Thoracic aorta (tissue), 2 donors: ENCODE data around the gene POC1A. TPM values are rescaled to one million over a fixed set of nuclear protein-coding genes. Genes with fewer than 3 reads are reported as not detected.

Experiments used
- ATAC-seq: fragments of 150-250 bp; one replicate; pipeline ENCODE4 v1.8.0; 2017; ENCODE audit warnings: low read depth; ENCODE audit not compliant: insufficient number of reproducible peaks, low FRiP score
- DNase-seq: peaks from one replicate; pipeline ENCODE4 v3.0.0-alpha.2; 2020; ENCODE audit warnings: low spot score
- H3K27ac ChIP-seq, 2 donors: fragments of 200-600 bp; sonication (generic); 1 replicate in 1 of 2; 2 replicates in 1 of 2; pipeline ENCODE4 v1.5.1; 2016; ENCODE audit warnings: mild to moderate bottlenecking in 2 of 2, moderate library complexity in 2 of 2
- H3K27me3 ChIP-seq: fragments of 200-600 bp; sonication (generic); replicated peaks from 2 replicates; pipeline ENCODE4 v1.6.0; 2016; ENCODE audit warnings: mild to moderate bottlenecking; ENCODE audit not compliant: insufficient read depth
- H3K36me3 ChIP-seq: fragments of 200-600 bp; sonication (generic); one replicate; pipeline ENCODE4 v1.5.1; 2016
- H3K4me1 ChIP-seq, 2 donors: fragments of 200-600 bp; sonication (generic); 1 replicate in 1 of 2; 2 replicates in 1 of 2; pipeline versions ENCODE4 v1.5.1 to v1.6.0; 2016; ENCODE audit warnings: low read depth in 2 of 2, mild to moderate bottlenecking in 1 of 2; ENCODE audit not compliant: control insufficient read depth in 1 of 2
- H3K4me3 ChIP-seq: fragments of 200-600 bp; sonication (generic); 2 replicates; pipeline ENCODE4 v1.5.1; 2016; ENCODE audit warnings: mild to moderate bottlenecking
- H3K9me3 ChIP-seq: fragments of 200-600 bp; sonication (generic); 2 replicates; pipeline ENCODE4 v1.5.1; 2016
- CTCF ChIP-seq: fragments of 200-600 bp; sonication (generic); IDR thresholded peaks from one replicate; pipeline ENCODE4 v1.5.1; 2019; ENCODE audit warnings: antibody characterized with exemption
- total RNA-seq, 2 donors: library from RNA; depleted of rRNA; stranded (reverse); fragments of >200 nt; gene quantifications; one replicate each; pipeline versions ENCODE4 v1.1.0 to v1.2.3, GENCODE V29; 2016

POC1A gene
- total RNA-seq, 2 donors from 2014 or later = 8.1 TPM; not detected in 1

- Histone ChIP-seq H3K9me3 (no peaks in the 10 kb centered on the region), H3K27me3 (no peaks in the 10 kb centered on the region), H3K4me1 (peaks cover 43 to 76% of the 10 kb centered on the region in 2 donors), H3K4me3 (peak overlapping the region; percentile 97), H3K36me3 (peaks cover 35% of the 10 kb centered on the region), H3K27ac (peak overlapping the region; percentile 82 to 97)
- peak; percentile 78 for DNase-seq
- peak; percentile 50 for TF ChIP-seq CTCF
- ATAC-seq = no peak
Observed at GRCh38 chr3:52052831-52053306, 101.4 kb downstream of the POC1A start.

- DNase-seq (no peak), ATAC-seq (no peak)
- H3K9me3 ChIP-seq = no peaks in the 10 kb centered on the region
- H3K4me1 ChIP-seq = peaks cover 46 to 83% of the 10 kb centered on the region in 2 donors
- H3K27ac ChIP-seq = peak overlapping the region; percentile 82 to 97
- H3K27me3 ChIP-seq = no peaks in the 10 kb centered on the region
- H3K36me3 ChIP-seq = peaks cover 35% of the 10 kb centered on the region
- TF ChIP-seq CTCF = no peak
- no peak overlapping the region for H3K4me3 ChIP-seq
Observed at GRCh38 chr3:52051444-52051843, 102.8 kb downstream of the POC1A start.

- Histone ChIP-seq H3K4me1 (peaks cover 53 to 91% of the 10 kb centered on the region in 2 donors), H3K4me3 (no peak overlapping the region), H3K9me3 (no peaks in the 10 kb centered on the region), H3K36me3 (peaks cover 35% of the 10 kb centered on the region), H3K27ac (peak overlapping the region in 1 of 2 donors; percentile 82), H3K27me3 (no peaks in the 10 kb centered on the region)
- no peak for DNase-seq
- no peak for ATAC-seq
- TF ChIP-seq CTCF = no peak
Observed at GRCh38 chr3:52050571-52050970, 103.7 kb downstream of the POC1A start.

GRCh38 chr3:52049503-52049902, 104.7 kb downstream of the POC1A start:
- Histone ChIP-seq H3K9me3 (no peaks in the 10 kb centered on the region), H3K4me1 (peaks cover 51 to 93% of the 10 kb centered on the region in 2 donors), H3K27ac (peak overlapping the region; percentile 60 to 87), H3K27me3 (no peaks in the 10 kb centered on the region), H3K4me3 (no peak overlapping the region), H3K36me3 (peaks cover 35% of the 10 kb centered on the region)
- TF ChIP-seq CTCF = no peak
- ATAC-seq (no peak), DNase-seq (no peak)

- peaks cover 24% of the 10 kb centered on the region for H3K36me3 ChIP-seq
- ATAC-seq (peak; percentile 44), DNase-seq (no peak)
- H3K27me3 ChIP-seq = no peaks in the 10 kb centered on the region
- H3K4me1 ChIP-seq = peaks cover 33 to 79% of the 10 kb centered on the region in 2 donors
- peak overlapping the region; percentile 17 for H3K4me3 ChIP-seq
- H3K27ac ChIP-seq = peak overlapping the region; percentile 87 to 96
- no peak for TF ChIP-seq CTCF
- no peaks in the 10 kb centered on the region for H3K9me3 ChIP-seq
Observed at GRCh38 chr3:52047295-52047960, 106.8 kb downstream of the POC1A start.
